PFSK-1 (cell line): ENCODE measurements around the gene ACAD8.

Experiments used
- FOXP2 ChIP-seq: optimal IDR thresholded peaks from 2 replicates; pipeline ENCODE3; 2011; ENCODE audit warnings: borderline replicate concordance, control low read depth, inconsistent platforms; ENCODE audit not compliant: insufficient read depth; ENCODE audit errors: extremely low read length, extremely low read depth
- POLR2AphosphoS5 ChIP-seq: IDR thresholded peaks from 2 replicates; pipeline ENCODE4 v1.6.1; 2012; ENCODE audit warnings: low read depth, mild to moderate bottlenecking, control low read depth, low read length, moderate library complexity
- SIN3A ChIP-seq: IDR thresholded peaks from 2 replicates; pipeline ENCODE4 v1.6.1; 2012; ENCODE audit warnings: mild to moderate bottlenecking, low read length, moderate library complexity, borderline replicate concordance; ENCODE audit not compliant: insufficient read depth
- TAF1 ChIP-seq: IDR thresholded peaks from 2 replicates; pipeline ENCODE4 v1.6.1; 2012; ENCODE audit warnings: low read length, control low read depth, borderline replicate concordance; ENCODE audit not compliant: insufficient read depth
- TF ChIP-seq, protein P1 (sequence below), 2 experiments: IDR thresholded peaks; 2 replicates each; pipeline versions ENCODE4 v1.6.1 to v1.8.0; 2011 to 2012; ENCODE audit warnings: low read depth in 2 of 2, low read length in 2 of 2, control low read depth in 1 of 2, inconsistent platforms in 1 of 2, mild to moderate bottlenecking in 1 of 2, moderate library complexity in 1 of 2; ENCODE audit not compliant: insufficient read depth in 1 of 2

ACAD8 gene

DNA sequence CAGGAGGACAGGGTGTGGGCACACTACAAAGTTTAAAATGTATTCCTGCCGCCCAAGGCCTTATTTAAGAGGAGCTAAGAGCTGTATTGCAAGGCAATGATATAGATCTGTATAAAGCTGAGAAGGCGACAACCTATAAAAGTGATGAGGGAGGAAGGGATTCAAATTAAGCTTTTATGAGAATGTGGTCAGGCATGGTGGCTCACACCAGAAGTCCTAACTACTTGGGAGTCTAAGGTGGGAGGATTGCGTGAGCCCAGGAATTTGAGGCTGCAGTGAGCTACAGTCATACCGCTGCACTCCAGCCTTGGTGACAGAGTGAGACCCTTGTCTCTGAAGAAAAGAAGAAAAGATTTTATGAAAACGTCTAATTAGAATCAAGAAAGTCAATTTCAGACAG lies 13.1 kb downstream of the ACAD8 start:
- TF ChIP-seq POLR2AphosphoS5 (no peak), SIN3A (no peak), TAF1 (no peak), FOXP2 (no peak)
- TF ChIP-seq, protein P1, sequence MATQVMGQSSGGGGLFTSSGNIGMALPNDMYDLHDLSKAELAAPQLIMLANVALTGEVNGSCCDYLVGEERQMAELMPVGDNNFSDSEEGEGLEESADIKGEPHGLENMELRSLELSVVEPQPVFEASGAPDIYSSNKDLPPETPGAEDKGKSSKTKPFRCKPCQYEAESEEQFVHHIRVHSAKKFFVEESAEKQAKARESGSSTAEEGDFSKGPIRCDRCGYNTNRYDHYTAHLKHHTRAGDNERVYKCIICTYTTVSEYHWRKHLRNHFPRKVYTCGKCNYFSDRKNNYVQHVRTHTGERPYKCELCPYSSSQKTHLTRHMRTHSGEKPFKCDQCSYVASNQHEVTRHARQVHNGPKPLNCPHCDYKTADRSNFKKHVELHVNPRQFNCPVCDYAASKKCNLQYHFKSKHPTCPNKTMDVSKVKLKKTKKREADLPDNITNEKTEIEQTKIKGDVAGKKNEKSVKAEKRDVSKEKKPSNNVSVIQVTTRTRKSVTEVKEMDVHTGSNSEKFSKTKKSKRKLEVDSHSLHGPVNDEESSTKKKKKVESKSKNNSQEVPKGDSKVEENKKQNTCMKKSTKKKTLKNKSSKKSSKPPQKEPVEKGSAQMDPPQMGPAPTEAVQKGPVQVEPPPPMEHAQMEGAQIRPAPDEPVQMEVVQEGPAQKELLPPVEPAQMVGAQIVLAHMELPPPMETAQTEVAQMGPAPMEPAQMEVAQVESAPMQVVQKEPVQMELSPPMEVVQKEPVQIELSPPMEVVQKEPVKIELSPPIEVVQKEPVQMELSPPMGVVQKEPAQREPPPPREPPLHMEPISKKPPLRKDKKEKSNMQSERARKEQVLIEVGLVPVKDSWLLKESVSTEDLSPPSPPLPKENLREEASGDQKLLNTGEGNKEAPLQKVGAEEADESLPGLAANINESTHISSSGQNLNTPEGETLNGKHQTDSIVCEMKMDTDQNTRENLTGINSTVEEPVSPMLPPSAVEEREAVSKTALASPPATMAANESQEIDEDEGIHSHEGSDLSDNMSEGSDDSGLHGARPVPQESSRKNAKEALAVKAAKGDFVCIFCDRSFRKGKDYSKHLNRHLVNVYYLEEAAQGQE (IDR thresholded peaks at IDR 0.05; ENCODE audit: insufficient read depth in 1 of 2, low read depth in 2 of 2, low read length in 2 of 2): no peak

DNA sequence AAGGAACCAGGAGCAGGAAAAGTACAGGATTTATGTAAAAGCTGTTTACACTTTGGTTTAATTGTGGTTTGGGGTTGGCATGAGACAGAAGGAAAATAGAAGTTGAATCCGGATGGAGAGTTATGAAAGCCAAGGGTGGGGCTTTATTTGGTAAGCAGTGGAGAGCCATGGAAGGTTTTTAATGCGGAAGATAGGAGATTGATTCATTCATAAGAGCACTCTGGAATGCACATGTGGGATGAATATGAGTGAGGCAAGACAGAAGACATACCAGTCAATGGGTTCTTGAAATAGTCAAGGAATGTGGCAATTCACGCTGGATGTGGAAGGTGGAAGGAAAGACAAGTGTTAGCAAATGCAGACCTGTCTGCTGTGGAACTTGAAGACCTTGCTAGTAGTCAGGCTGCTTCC lies 13.5 kb downstream of the ACAD8 start:
- TF ChIP-seq, protein P1 (IDR thresholded peaks at IDR 0.05; ENCODE audit: insufficient read depth in 1 of 2, low read depth in 2 of 2, low read length in 2 of 2): no peak
- TF ChIP-seq SIN3A: no peak
- no peak for TF ChIP-seq FOXP2
- TF ChIP-seq TAF1: no peak
- no peak for TF ChIP-seq POLR2AphosphoS5

DNA sequence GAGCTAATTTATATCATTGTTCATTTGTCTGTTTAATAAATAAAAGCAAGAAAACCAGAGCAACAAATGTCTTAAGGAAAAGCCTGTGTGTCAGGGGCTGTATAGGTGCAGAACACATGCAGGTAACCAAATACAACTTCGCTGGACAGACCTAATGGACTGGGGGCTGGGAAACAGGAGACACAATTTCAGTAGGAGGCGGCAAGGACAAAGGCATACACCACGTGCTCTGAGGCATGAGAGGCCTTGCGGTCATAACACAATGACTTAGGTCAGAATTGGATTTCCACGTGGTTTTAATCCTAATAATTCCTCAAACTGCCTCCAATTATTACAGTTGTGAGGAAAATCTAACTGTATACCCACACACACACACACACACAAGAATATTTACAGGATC lies 14.1 kb downstream of the ACAD8 start:
- no peak for TF ChIP-seq POLR2AphosphoS5
- TF ChIP-seq, protein P1 (IDR thresholded peaks at IDR 0.05; ENCODE audit: insufficient read depth in 1 of 2, low read depth in 2 of 2, low read length in 2 of 2): no peak
- no peak for TF ChIP-seq FOXP2
- TF ChIP-seq TAF1: no peak
- no peak for TF ChIP-seq SIN3A

DNA sequence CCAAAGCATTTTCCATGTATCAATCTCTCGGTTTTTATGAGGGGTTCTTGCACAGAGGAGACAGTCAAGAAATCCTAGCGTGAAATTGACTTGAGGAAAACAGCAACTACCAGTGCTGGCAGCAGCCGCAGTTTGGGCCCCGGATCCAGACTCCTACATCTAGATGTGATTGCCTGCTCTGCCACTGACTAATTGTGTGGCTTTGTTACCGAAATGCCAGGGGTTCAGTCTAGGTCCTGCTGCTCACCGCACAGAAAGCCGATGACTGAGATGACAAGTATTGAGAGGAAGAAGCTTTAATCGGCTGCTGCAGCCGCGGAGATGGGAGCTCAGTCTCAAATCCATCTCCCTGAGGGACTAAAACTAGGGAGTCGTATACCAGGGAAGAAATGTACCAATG lies 14.6 kb downstream of the ACAD8 start:
- TF ChIP-seq, protein P1 (IDR thresholded peaks at IDR 0.05; ENCODE audit: insufficient read depth in 1 of 2, low read depth in 2 of 2, low read length in 2 of 2): no peak
- TF ChIP-seq POLR2AphosphoS5: no peak
- no peak for TF ChIP-seq SIN3A

DNA sequence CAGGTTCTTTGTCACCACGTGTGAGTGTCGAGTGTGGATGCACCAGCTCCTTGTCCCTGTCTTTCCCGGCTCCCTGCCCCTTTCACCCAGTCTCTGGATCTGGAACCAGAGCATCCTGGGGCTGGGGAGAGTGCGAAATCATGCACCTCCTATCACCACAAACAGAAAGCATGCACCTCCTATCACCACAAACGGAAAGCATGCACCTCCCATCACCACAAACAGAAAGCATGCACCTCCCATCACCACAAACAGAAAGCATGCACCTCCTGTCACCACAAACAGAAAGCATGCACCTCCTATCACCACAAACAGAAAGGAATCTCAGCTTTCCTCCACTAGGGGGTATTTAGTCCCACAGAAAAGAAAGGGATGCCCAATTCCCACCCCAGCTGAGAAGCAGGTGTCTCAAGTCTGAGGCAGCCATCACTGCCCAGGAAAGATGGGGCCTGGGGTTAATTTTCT lies 16.9 kb downstream of the ACAD8 start:
- TF ChIP-seq FOXP2: no peak
- TF ChIP-seq TAF1: no peak
- no peak for TF ChIP-seq SIN3A
- TF ChIP-seq, protein P1 (IDR thresholded peaks at IDR 0.05; ENCODE audit: insufficient read depth in 1 of 2, low read depth in 2 of 2, low read length in 2 of 2): no peak
- TF ChIP-seq POLR2AphosphoS5: no peak
